MM.1S (cell line): Measurements from ENCODE around the gene GAK.

Experiments used
- DNase-seq: peaks from one replicate; pipeline ENCODE4 v3.0.0-alpha.2; 2015
- H2AFZ ChIP-seq: fragments of 300-600 bp; sonication (generic); 2 replicates; pipeline ENCODE4 v1.6.0; 2016; ENCODE audit warnings: antibody characterized with exemption, low read length
- H3F3A ChIP-seq: fragments of 300-600 bp; sonication (generic); 2 replicates; pipeline ENCODE4 v1.6.1; 2016; ENCODE audit warnings: mild to moderate bottlenecking, antibody characterized with exemption, low read length, moderate library complexity, mixed read lengths; ENCODE audit not compliant: insufficient read depth
- H3K27ac ChIP-seq: fragments of 300-600 bp; sonication (generic); 2 replicates; pipeline ENCODE4 v1.5.1; 2016; ENCODE audit warnings: mild to moderate bottlenecking, low read length
- H3K27me3 ChIP-seq: fragments of 300-600 bp; sonication (generic); replicated peaks from 2 replicates; pipeline ENCODE4 v1.6.0; 2016; ENCODE audit warnings: low read length; ENCODE audit not compliant: insufficient read depth
- H3K36me3 ChIP-seq: fragments of 300-600 bp; sonication (generic); replicated peaks from 2 replicates; pipeline ENCODE4 v1.6.1; 2016; ENCODE audit warnings: mild to moderate bottlenecking, low read length, mixed read lengths; ENCODE audit not compliant: insufficient read depth
- H3K4me1 ChIP-seq: fragments of 300-600 bp; sonication (generic); 2 replicates; pipeline ENCODE4 v1.6.1; 2016; ENCODE audit warnings: low read length, mixed read lengths
- H3K4me2 ChIP-seq: fragments of 300-600 bp; sonication (generic); 2 replicates; pipeline ENCODE4 v1.6.0; 2016; ENCODE audit warnings: low read depth, low read length
- H3K4me3 ChIP-seq: fragments of 300-600 bp; sonication (generic); 2 replicates; pipeline ENCODE4 v1.5.1; 2016; ENCODE audit warnings: low read length, mixed read lengths
- H3K79me2 ChIP-seq: fragments of 300-600 bp; sonication (generic); 2 replicates; pipeline ENCODE4 v1.6.1; 2016; ENCODE audit warnings: mixed run types, low read length, mixed read lengths
- H3K9ac ChIP-seq: fragments of 300-600 bp; sonication (generic); 2 replicates; pipeline ENCODE4 v1.6.1; 2016; ENCODE audit warnings: low read length, mixed read lengths
- H3K9me2 ChIP-seq: fragments of 300-600 bp; sonication (generic); replicated peaks from 2 replicates; pipeline ENCODE4 v1.6.1; 2016; ENCODE audit warnings: mild to moderate bottlenecking, low read length, mixed read lengths; ENCODE audit not compliant: insufficient read depth
- H3K9me3 ChIP-seq: fragments of 300-600 bp; sonication (generic); replicated peaks from 2 replicates; pipeline ENCODE4 v1.6.1; 2016; ENCODE audit warnings: mild to moderate bottlenecking, low read length, mixed read lengths; ENCODE audit not compliant: insufficient read depth
- H4K20me1 ChIP-seq: fragments of 300-600 bp; sonication (generic); 2 replicates; pipeline ENCODE4 v1.6.1; 2016; ENCODE audit warnings: mild to moderate bottlenecking, low read length, moderate library complexity, mixed read lengths; ENCODE audit not compliant: insufficient read depth
- CTCF ChIP-seq: fragments of 300-600 bp; sonication (generic); IDR thresholded peaks from 2 replicates; pipeline ENCODE4 v1.5.1; 2016; ENCODE audit warnings: antibody characterized with exemption, low read length, mixed read lengths
- EZH2 ChIP-seq: fragments of 300-600 bp; sonication (generic); optimal IDR thresholded peaks from 2 replicates; pipeline ENCODE3; 2017; ENCODE audit warnings: low read depth, mild to moderate bottlenecking, antibody characterized with exemption, low read length, mixed read lengths
- EZH2phosphoT487 ChIP-seq: fragments of 300-600 bp; sonication (generic); IDR thresholded peaks from 2 replicates; pipeline ENCODE4 v1.6.1; 2018; ENCODE audit warnings: antibody characterized with exemption, low read length

GAK gene

GRCh38 chr4:917992-918391 is 14.1 kb downstream of the GAK start:
- no peaks in the 10 kb centered on the region for H3K27me3 ChIP-seq
- DNase-seq = no peak
- H3K4me2 ChIP-seq = no peak overlapping the region
- H3K9ac ChIP-seq = no peak overlapping the region
- no peak overlapping the region for H3K27ac ChIP-seq
- no peaks in the 10 kb centered on the region for H3K4me1 ChIP-seq
- TF ChIP-seq EZH2 (no peak), EZH2phosphoT487 (no peak), CTCF (no peak)
- H3K9me2 ChIP-seq = no peaks in the 10 kb centered on the region
- H3K9me3 ChIP-seq = no peaks in the 10 kb centered on the region
- H3K4me3 ChIP-seq = no peak overlapping the region
- no peak overlapping the region for H2AFZ ChIP-seq
- H3K36me3 ChIP-seq = 0 out of 2 replicates have a peak, but pooled peaks cover 3% of the 10 kb centered on the region
- peaks cover 92% of the 10 kb centered on the region for H3K79me2 ChIP-seq
- H3F3A ChIP-seq = no peaks in the 10 kb centered on the region
- H4K20me1 ChIP-seq = 0 out of 2 replicates have a peak, but pooled peaks cover 4% of the 10 kb centered on the region

- no peak overlapping the region for H3K9ac ChIP-seq
- no peaks in the 10 kb centered on the region for H3K9me3 ChIP-seq
- no peaks in the 10 kb centered on the region for H3F3A ChIP-seq
- no peaks in the 10 kb centered on the region for H3K36me3 ChIP-seq
- no peak for DNase-seq
- no peak overlapping the region for H2AFZ ChIP-seq
- H3K79me2 ChIP-seq = peaks cover 89% of the 10 kb centered on the region
- H3K4me1 ChIP-seq = no peaks in the 10 kb centered on the region
- H3K4me2 ChIP-seq = no peak overlapping the region
- no peak overlapping the region for H3K27ac ChIP-seq
- 0 out of 2 replicates have a peak, but pooled peaks cover 4% of the 10 kb centered on the region for H4K20me1 ChIP-seq
- no peaks in the 10 kb centered on the region for H3K9me2 ChIP-seq
- no peak for TF ChIP-seq CTCF
- H3K27me3 ChIP-seq = no peaks in the 10 kb centered on the region
- H3K4me3 ChIP-seq = no peak overlapping the region
Observed at GRCh38 chr4:917466-917865, 14.7 kb downstream of the GAK start.

- no peaks in the 10 kb centered on the region for H3K9me3 ChIP-seq
- DNase-seq = no peak
- H3K79me2 ChIP-seq = peaks cover 75% of the 10 kb centered on the region
- H2AFZ ChIP-seq = no peak overlapping the region
- no peak overlapping the region for H3K27ac ChIP-seq
- no peak for TF ChIP-seq EZH2phosphoT487
- TF ChIP-seq CTCF = no peak
- TF ChIP-seq EZH2 = no peak
- no peaks in the 10 kb centered on the region for H3K4me1 ChIP-seq
- no peak overlapping the region for H3K4me2 ChIP-seq
- H4K20me1 ChIP-seq = 0 out of 2 replicates have a peak, but pooled peaks cover 4% of the 10 kb centered on the region
- no peaks in the 10 kb centered on the region; the same call in 1 of the 2 replicates for H3K36me3 ChIP-seq
- H3K4me3 ChIP-seq = no peak overlapping the region
- no peak overlapping the region for H3K9ac ChIP-seq
- H3K9me2 ChIP-seq = no peaks in the 10 kb centered on the region
- no peaks in the 10 kb centered on the region for H3F3A ChIP-seq
- no peaks in the 10 kb centered on the region for H3K27me3 ChIP-seq
Observed at GRCh38 chr4:915595-915994, 16.5 kb downstream of the GAK start.
